ENCODE measurements around the gene CNTNAP4. TPM values are rescaled to one million over a fixed set of nuclear protein-coding genes. Genes with fewer than 3 reads are reported as not detected.

The CNTNAP4 gene
- total RNA-seq, 1 experiment from 2014 or later: not detected

GRCh38 chr16:76351441-76351840 lies 74.2 kb downstream of the CNTNAP4 start:
- Histone ChIP-seq H3K36me3 (ENCODE audit: control insufficient read depth in 1 of 2, insufficient read depth in 2 of 2, low read length in 2 of 2) (no peaks in the 10 kb centered on the region), H3K9me2 (ENCODE audit: insufficient read depth) (no peaks in the 10 kb centered on the region), H3K9me3 (ENCODE audit: control insufficient read depth in 1 of 2, insufficient read depth in 1 of 2, low read depth in 1 of 2, low read length in 2 of 2) (peaks cover 6% of the 10 kb centered on the region in 2 experiments; a peak in 2 of 4 replicates), H3K4me1 (ENCODE audit: control insufficient read depth in 1 of 2, insufficient read depth in 2 of 2, low read length in 2 of 2) (no peaks in the 10 kb centered on the region), H3K27me3 (ENCODE audit: insufficient read depth, low read length) (no peaks in the 10 kb centered on the region), H3K27ac (ENCODE audit: low read depth, low read length) (no peak overlapping the region), H4K20me1 (ENCODE audit: insufficient read depth) (no peaks in the 10 kb centered on the region), H3K79me2 (ENCODE audit: insufficient read depth, low read length) (no peaks in the 10 kb centered on the region), H3K4me3 (replicated peaks in 1 of 2; ENCODE audit: low read depth in 1 of 2, low read length in 2 of 2) (no peak overlapping the region), H3K4me2 (ENCODE audit: low read length) (no peak overlapping the region), H3K9ac (ENCODE audit: low read length) (no peak overlapping the region), H2AFZ (ENCODE audit: low read depth, low read length, poor library complexity, severe bottlenecking) (no peak overlapping the region)
- CTCF ChIA-PET: no interaction called here
- TF ChIP-seq CBX3 (IDR thresholded peaks at IDR 0.05; ENCODE audit: low read depth) (no peak), RAD21 (IDR thresholded peaks at IDR 0.05; ENCODE audit: low read depth) (no peak), ATF3 (IDR thresholded peaks at IDR 0.05) (no peak)
- DNase-seq (ENCODE audit: low read depth, low spot score): no peak
- intact Hi-C loops (cut with micrococcal nuclease): no loop called here
- POLR2A ChIA-PET: no interaction called here
- no peak for ATAC-seq
- no TSS peak for BruUV-seq (replicated peaks)
- RAD21 ChIA-PET (ENCODE audit: low non-redundant PET in 1 of 2, low total read pairs in 2 of 2, uncharacterized antibody in 2 of 2, unreplicated experiment in 2 of 2): no interaction called here

GRCh38 chr16:76360404-76360803 lies 83.2 kb downstream of the CNTNAP4 start:
- DNase-seq (ENCODE audit: low read depth, low spot score) (no peak), ATAC-seq (no peak)
- intact Hi-C loops (cut with micrococcal nuclease): no loop called here
- ChIA-PET POLR2A (no interaction called here), CTCF (no interaction called here), RAD21 (ENCODE audit: low non-redundant PET in 1 of 2, low total read pairs in 2 of 2, uncharacterized antibody in 2 of 2, unreplicated experiment in 2 of 2) (no interaction called here)
- no peak overlapping the region for H3K9ac ChIP-seq (ENCODE audit: low read length)
- no peak overlapping the region for H3K4me3 ChIP-seq (replicated peaks in 1 of 2; ENCODE audit: low read depth in 1 of 2, low read length in 2 of 2)
- H3K9me2 ChIP-seq (ENCODE audit: insufficient read depth): no peaks in the 10 kb centered on the region
- no peak overlapping the region for H3K4me2 ChIP-seq (ENCODE audit: low read length)
- H3K36me3 ChIP-seq (ENCODE audit: control insufficient read depth in 1 of 2, insufficient read depth in 2 of 2, low read length in 2 of 2): no peaks in the 10 kb centered on the region
- no peaks in the 10 kb centered on the region for H3K4me1 ChIP-seq (ENCODE audit: control insufficient read depth in 1 of 2, insufficient read depth in 2 of 2, low read length in 2 of 2)
- no TSS peak for BruUV-seq (replicated peaks)
- no peak for TF ChIP-seq SRF (IDR thresholded peaks at IDR 0.05; ENCODE audit: low read depth)
- TF ChIP-seq CBX3 (IDR thresholded peaks at IDR 0.05; ENCODE audit: low read depth): no peak
- no peak for TF ChIP-seq MAX (IDR thresholded peaks at IDR 0.05)
- TF ChIP-seq CEBPB (IDR thresholded peaks at IDR 0.05; ENCODE audit: low read depth): no peak
- no peak for TF ChIP-seq ELF1 (IDR thresholded peaks at IDR 0.05; ENCODE audit: borderline replicate concordance, low read depth)
- no peak for TF ChIP-seq EZH2 (IDR thresholded peaks at IDR 0.05)
- no peak for TF ChIP-seq POLR2AphosphoS5 (IDR thresholded peaks at IDR 0.05; ENCODE audit: low read depth, low read length)
- TF ChIP-seq ZBTB33 (IDR thresholded peaks at IDR 0.05; ENCODE audit: extremely low read depth, insufficient replicate concordance, low read length): no peak
- H3K79me2 ChIP-seq (ENCODE audit: insufficient read depth, low read length): no peaks in the 10 kb centered on the region
- no peaks in the 10 kb centered on the region for H3K27me3 ChIP-seq (ENCODE audit: insufficient read depth, low read length)
- H2AFZ ChIP-seq (ENCODE audit: low read depth, low read length, poor library complexity, severe bottlenecking): no peak overlapping the region
- no peak overlapping the region for H3K27ac ChIP-seq (ENCODE audit: low read depth, low read length)
- no peaks in the 10 kb centered on the region for H4K20me1 ChIP-seq (ENCODE audit: insufficient read depth)
- H3K9me3 ChIP-seq (ENCODE audit: control insufficient read depth in 1 of 2, insufficient read depth in 1 of 2, low read depth in 1 of 2, low read length in 2 of 2): no peaks in the 10 kb centered on the region; a peak in 1 of 4 replicates

Data from HCT116 (cell line).